ENCODE data around the gene RPS14. TPM values are rescaled to one million over a fixed set of nuclear protein-coding genes. Genes with fewer than 3 reads are reported as not detected.
A peak's percentile ranks its signal among the peaks of the same experiment; 100 is the strongest.

Gene RPS14
- total and polyA plus RNA-seq, 9 of the 15 experiments (the other 6 are each of a cell fraction or from before 2014, with no cell fraction given) = 1,824 to 5,983 (median 3,017) TPM

GRCh38 chr5:150449517-150450339 is at the start of gene RPS14 (continued):
- TF ChIP-seq REST (IDR thresholded peaks at IDR 0.05; ENCODE audit: borderline replicate concordance) (no peak), REST (CRISPR knock-in tag; IDR thresholded peaks at IDR 0.05; ENCODE audit: low read depth) (0 out of 2 replicates have a peak, but pooled peaks have one; percentile 35), EP300 (IDR thresholded peaks at IDR 0.05; ENCODE audit: low read length) (0 out of 2 replicates have a peak, but pooled peaks have one; percentile 20), ETV6 (IDR thresholded peaks at IDR 0.05; ENCODE audit: borderline replicate concordance in 1 of 2, low read depth in 2 of 2, low read length in 1 of 2) (peak; percentile 49 to 57; a peak in 1 of 4 replicates), ETV6 (CRISPR knock-in tag; IDR thresholded peaks at IDR 0.05; ENCODE audit: borderline replicate concordance) (no peak), CHAMP1 (IDR thresholded peaks at IDR 0.05) (peak; percentile 97; the same call in 1 of the 2 replicates), TFE3 (CRISPR knock-in tag; IDR thresholded peaks at IDR 0.05) (no peak; the same call in 1 of the 2 replicates), RAD51 (IDR thresholded peaks at IDR 0.05; ENCODE audit: borderline replicate concordance, low read depth) (peak; percentile 67; the same call in 1 of the 2 replicates), PURB (CRISPR knock-in tag; IDR thresholded peaks at IDR 0.05; ENCODE audit: low read depth) (no peak), ZNF507 (tag; conservative IDR thresholded peaks at IDR 0.05) (no peak), HES1 (IDR thresholded peaks at IDR 0.05; ENCODE audit: low read depth) (0 out of 2 replicates have a peak, but pooled peaks have one; percentile 26), ZNF253 (CRISPR knock-in tag; conservative IDR thresholded peaks at IDR 0.05) (no peak), NRF1 (conservative IDR thresholded peaks at IDR 0.05 in 1 of 2, IDR thresholded peaks at IDR 0.05 in 1 of 2) (0 out of 4 replicates have a peak, but pooled peaks of 1 of the 2 experiments have one; percentile 16)
